HG03558 (cell line): ENCODE data around the gene IGF1R.

Experiments used
- ATAC-seq: cut with Tn5 transposase; IDR thresholded peaks from one replicate; pipeline ENCODE4 v1.9.1; 2021; ENCODE audit warnings: moderate number of reproducible peaks; ENCODE audit not compliant: unreplicated experiment; ENCODE audit errors: extremely low read depth

The IGF1R gene

DNA sequence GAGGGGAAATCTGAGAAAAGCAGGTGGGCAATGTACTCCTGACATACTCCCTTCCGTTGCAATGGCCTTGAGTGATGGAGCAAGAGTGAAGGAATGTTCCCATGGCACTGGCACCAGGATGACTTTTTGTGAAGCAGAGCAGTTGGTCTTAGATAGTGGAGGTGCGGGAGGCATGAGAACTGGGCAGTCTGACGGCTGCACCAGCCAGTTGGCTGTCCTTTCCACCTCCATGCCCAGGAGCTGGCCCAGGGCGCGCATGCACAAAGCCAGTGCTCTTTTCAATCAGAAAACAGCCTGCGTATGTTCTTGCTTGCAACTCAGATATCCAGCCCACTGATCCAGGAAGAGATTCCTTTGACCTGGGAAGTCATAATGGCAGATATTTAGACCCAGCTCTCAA, 222.4 kb downstream of the IGF1R start:
- ATAC-seq, result no peak

DNA sequence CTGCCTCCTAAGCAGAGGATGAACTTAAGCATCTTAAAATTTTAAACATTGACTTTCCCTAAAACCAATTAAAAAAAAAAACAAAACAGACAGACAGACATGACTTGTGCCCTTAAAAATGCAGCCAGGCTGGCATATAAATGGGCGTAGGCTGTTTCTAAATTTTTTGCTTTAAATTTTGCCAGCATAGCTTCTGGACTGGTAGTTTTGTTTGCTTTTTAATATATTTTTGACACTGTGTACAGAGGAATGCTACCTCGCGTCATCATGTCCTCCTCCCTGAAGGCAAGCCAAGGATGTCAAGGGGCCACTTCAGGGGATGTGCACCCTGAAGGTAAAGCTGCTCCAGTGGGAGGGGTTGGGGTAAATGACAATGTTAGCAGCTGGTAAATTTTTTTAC, 224.4 kb downstream of the IGF1R start:
- no peak for ATAC-seq

DNA sequence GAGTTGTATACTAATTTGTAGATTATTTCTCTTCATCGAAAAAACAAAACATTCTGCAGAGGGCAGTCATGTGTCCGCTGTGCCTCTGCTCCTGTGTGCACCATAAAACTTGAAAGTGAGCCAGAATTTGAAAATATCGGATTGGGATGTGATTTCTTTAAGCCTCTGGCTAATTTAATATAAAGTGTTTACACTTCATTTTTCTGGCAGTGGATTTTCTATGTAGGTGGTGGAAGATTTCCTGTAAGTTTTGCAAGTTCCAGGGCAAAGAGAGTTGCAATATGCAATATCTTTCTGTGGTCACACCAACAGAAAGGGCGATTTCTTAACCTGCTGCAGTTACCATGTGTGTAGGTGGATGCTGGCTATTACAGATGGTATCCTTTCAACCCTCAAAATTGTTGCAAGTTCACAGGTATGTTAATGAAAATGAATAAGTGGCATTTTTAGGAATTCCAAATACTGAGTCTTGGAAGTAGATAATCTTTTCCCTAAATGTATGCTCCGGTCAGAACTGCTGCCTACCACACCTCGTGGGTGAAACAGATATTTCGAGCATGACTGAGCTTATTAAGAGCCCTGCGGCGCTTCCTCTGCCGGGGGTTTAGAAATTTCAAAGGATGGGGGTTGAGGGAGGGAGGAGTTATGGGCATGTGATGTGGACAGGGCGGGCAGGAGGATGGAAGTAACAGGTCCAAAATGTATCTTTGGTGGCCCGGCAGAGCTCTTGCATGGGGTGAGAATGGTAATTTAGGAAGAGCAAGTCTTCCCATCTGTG, 225.3 kb downstream of the IGF1R start:
- ATAC-seq, result no peak

DNA sequence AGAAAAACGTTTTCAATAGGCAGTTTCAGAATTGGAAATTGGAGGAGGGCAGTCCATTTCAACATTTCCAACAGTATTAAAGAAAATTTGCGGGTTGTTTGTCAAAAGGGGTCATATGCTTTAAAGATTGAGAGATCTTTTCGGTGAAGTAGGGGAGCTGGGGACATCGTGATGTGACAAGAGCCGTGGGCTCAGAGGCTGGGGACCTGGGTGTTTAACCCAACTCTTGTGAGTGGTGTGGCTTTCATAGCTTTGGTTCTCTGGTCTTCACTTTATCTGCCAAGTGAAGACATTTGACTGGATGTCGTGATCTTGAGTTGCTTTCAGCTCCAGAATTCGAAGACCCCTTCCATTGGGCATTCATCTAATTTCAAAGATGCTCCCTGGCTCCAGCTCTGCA, 226.0 kb downstream of the IGF1R start:
- ATAC-seq, result no peak

DNA sequence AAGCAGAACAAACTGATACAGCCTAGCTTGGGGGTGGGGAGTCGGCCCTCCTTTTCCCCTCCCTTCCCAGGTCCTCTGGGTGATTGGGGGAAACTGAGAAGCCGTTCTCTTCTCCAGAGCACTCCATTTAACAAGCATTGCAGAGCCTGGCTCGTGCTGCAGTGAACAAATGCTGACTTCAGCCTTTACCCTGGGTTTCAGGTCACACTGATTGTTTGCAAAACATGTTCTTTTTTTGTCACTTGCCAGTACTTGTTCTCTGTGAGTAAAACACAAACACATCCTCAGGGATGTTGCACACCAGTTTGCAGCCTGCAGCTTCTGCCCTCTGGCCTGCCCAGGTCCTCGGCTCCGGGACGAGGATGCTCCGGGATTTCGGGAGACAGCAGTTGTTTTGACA, 226.4 kb downstream of the IGF1R start:
- no peak for ATAC-seq

DNA sequence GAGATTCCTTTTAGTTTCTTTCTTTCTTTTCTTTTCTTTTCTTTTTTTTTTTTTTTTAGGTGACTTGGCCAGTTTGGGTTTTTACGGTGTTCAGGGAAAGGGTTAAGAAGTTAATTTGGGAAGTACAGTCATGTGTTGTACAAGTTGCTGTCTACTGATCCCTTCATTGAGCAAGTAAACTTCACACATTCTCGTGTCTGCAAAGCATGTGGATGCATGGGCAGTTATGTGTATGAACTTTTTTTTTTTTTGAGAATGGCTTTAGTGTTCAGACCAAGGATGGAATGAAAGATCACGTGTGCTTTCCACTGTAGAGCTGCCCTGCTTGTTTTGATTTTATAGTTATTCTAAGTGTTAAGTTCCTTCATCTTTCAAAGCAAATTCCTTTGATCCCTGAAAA, 227.0 kb downstream of the IGF1R start:
- no peak for ATAC-seq

DNA sequence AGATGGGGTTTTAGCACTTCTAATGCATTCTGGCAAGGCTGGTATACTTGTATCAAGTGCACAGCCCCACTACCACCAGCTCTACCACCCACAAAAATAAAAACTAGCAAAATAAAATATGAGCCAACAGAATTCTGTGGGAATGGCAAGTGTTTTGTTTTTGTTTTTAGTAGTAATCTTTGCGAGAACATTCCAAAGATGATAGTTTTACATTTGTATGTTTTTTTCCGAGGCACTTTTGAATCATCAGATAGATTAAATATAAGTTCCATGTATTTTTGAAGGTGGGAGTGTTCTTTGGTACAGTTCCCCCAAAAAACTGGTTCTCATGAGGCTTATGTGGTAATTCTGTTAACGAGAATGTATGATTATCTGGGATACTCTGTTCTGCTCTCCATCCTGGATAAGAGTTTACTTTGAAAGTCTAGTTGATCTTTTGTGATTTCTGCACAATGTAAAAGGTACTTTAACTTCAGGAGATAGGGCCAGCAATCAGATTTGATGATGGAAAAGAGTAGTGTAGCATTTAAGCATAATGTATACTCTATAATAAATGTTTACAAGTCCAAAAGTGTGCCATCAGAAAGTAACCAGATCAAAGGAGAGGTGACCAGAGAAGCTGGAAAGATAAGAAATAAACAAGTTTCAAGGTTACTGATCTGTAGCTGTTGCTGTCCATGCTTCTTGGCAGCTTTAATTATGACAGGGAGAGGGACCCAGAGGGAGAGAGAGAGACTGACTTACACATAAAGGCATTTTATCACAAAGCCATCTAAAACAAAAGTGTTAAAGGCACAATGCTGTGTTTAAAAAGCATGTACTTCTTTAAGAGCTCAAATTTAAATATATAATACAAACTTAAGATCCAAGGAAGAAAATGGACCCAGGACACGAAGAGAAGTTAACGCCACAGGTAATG, 228.4 kb downstream of the IGF1R start:
- no peak for ATAC-seq

DNA sequence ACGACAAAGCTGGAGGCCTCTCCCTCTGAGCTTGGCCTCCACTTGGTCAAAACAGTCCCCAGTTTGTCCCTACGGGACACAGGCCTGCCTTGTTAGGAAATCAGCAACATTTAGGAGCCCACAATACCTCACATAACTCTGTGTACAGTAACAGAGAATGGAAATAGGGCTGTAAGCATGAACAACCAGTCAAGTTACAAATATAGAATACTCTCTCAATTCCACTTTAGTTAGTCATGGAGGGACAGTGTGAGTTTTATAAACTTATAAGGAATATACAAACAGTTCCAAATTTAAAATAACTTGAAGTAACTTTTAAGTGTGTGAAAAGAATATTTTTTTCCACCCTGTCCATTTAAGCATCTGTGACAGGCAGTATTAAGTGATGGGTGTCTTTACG, 229.8 kb downstream of the IGF1R start:
- no peak for ATAC-seq

DNA sequence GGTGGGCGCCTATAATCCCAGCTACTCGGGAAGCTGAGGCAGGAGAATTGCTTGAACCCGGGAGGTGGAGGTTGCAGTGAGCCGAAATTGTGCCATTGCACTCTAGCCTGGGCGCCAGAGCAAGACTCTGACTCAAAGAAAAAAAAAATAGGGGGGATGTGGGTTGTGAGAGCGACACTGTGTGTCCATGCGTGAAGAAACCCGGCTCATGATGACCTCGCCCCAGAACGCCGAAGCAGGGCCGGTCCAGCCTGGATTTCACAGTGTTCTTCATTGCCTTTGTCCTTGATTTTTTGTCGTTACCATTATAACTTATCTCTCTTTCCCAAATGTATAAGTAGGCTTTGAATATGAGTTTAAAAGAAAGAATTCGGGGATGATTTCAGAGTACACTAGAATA, 230.5 kb downstream of the IGF1R start:
- ATAC-seq, result no peak

DNA sequence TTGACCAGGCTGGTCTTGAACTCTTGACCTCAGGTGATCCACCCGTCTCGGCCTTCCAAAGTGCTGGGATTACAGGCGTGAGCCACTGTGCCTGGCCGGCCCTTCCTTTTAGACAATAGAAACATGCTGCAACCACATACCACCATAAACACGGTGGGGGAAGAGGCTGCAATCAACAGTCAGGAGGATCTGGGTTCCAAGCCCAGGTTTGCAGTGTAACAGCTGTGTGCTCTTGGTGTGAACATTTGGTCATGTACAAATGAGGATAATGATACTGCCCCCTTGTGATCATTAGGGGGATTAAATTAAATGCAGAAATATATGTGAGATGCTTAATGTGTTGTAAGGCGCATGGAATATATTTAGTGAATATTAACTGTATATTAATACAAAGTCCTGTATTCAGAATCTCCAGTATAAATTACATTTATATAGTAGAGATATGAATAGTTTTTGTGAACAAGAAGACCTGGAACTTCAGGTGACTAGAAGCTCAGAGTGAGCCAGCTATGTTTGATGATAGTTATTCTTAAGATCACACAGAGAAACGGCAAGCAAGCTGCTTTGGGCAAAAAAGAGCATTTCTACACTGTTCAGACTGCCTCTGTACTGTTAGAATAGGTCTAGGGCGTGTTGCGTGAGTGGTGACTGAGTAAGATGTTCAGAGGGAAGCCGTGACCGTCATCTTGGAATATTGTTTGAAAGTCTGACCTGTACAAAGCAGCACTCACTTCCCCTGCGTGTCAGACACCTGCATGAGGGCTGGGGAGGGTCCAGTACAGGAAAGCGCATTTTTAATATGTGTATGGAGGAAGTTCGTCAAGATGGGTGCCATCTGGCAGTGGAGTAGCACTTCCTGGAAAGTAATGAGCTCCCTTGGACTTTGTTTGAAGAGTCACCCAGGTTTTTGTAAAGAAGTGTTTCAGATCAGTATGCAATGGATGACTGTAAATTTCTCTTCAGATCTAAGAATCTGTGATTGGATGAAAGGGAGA, 233.5 kb downstream of the IGF1R start:
- no peak for ATAC-seq

DNA sequence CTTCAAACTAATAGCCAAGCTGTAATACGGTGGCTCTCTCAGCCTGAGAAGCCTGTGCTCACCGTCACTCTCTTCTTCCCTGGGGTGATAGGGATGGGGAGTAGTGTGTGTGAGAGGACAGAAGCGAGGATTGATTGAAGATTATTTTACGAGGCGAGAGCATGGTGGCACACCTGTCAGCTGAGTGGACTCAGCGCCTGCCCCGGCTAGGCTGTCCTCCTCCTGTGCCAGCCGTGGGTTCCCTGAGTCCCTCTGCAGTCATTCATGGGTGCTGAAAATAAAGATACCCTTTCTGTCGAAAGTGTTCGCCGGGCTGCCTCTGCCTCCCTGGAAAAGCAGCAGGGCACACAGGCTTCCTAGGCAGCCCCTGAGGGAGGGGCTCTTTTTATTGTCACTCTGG, 235.1 kb downstream of the IGF1R start:
- ATAC-seq, result no peak

DNA sequence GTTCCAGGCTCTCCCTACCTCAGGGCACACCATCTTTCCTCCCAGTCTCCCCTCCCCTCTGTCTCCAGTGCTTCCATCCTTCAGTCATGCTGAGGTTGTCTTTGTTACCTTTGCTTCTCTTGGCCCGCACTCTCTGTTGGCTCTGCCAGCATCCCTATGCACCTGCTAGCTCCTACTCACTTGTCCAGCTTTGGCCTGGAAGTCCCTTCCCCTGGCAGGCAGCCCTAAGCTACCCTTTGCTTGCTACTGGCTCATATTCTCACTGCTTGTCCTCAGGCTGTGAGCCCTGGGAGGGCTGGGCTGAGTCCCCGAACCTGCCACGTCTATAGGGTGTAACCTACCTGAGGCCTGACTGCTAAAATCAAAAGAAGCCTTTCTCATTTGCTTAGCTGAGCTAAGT, 236.6 kb downstream of the IGF1R start:
- ATAC-seq, result no peak

DNA sequence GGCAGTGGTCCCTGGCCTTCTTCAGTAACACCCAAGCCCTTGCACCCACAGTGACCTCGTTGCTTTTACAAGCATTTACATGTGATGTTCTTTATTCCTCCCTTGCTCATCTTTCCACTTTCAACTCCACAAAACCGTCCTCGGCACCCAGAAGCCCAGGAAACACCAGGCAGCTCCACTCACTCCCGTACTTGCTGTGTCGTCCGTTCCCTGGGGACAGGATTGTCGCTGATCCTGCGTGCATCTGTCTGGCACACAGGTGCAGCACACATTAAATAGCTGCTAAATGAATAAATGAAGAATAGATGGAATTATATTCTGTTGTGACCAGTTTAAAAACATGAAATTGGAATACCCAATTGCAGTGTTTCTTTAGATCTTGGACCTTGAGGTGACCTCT, 239.6 kb downstream of the IGF1R start:
- ATAC-seq, result no peak

DNA sequence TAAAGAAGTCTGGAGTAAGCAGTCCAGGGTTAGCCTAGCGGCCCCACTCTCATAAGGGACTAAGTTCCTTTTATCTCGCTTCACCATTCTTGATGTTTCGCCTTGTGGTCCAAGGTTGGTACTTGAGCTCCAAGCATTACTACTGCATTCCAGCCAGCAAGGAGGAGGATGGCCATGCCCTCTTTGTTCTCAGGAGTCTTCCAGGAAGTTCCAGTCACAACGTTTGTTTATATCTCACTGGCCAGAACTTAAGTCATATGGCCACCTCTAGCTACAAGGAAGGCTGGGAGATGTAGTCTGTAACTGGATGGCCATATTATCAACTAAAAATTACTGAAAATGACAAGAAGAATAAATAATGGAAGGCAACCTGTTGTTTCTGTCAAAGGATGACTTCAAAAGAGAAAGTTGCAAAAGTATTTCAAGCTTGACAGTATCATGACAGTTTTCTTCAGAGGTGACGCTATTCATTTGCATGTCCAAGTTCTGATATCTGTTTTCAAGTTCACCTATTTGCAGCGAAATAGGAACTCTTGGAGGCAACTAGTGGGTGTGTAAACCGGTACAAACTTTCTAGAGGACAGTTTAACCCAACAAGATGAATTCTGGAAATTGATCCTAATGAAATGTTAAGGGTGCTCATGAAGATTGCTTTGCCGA, 240.6 kb downstream of the IGF1R start:
- no peak for ATAC-seq

DNA sequence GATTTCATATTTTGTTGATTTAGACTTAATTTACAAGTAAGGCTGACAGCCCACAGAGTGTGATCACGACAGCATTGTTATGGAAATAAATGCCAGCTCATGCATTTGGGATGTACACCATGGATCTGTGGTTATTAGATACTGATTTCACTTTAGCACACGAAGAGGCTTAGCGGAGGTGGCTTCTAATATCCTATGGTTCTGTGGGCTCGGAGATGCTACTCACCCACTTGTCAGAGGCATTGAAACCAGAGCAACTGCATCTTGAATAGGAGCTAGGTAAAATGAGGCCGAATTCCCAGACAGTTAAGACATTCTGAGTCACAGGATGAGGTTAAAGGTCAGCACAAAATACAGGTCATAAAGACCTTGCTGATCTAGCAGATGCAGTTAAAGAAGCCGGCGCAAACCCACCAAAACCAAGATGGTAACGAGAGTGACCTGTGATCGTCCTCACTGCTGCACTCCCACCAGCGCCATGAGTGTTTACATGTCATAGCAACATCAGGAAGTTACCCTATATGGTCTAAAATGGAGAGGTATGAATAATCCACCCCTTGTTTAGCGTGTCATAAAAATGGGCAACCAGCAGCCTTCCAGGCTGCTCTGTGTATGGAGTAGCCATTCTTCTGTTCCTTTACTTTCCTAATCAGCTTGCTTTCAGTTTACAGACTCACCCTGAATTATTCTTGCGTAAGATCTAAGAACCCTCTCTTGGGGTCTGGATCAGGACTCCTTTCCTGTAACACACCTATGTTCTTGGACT, 241.8 kb downstream of the IGF1R start:
- ATAC-seq, result no peak

DNA sequence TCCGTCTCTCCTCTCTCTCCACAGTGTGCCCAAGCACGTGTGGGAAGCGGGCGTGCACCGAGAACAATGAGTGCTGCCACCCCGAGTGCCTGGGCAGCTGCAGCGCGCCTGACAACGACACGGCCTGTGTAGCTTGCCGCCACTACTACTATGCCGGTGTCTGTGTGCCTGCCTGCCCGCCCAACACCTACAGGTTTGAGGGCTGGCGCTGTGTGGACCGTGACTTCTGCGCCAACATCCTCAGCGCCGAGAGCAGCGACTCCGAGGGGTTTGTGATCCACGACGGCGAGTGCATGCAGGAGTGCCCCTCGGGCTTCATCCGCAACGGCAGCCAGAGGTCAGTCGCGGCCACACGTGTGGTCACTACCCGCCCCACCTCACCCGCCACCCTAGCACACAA, 243.0 kb downstream of the IGF1R start:
- ATAC-seq, result no peak

DNA sequence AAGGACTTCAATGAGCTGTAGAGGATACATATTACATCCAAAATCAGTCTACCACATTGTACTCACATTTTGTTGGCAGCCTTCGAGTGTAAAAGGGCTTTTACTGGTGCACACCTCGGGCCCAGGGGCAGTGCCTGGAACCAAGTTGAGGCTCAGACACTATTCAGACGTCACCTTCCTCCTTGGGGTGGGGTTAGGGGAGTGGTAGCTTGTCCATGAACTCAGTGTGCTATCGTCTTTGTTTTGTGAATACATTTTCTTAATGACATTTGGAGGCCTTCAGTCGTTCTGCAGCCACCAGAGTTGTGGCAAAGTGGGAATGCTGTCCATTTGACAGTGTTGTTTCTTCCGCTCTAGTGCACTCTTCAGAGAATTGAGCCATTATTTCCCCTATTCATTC, 245.1 kb downstream of the IGF1R start:
- no peak for ATAC-seq

DNA sequence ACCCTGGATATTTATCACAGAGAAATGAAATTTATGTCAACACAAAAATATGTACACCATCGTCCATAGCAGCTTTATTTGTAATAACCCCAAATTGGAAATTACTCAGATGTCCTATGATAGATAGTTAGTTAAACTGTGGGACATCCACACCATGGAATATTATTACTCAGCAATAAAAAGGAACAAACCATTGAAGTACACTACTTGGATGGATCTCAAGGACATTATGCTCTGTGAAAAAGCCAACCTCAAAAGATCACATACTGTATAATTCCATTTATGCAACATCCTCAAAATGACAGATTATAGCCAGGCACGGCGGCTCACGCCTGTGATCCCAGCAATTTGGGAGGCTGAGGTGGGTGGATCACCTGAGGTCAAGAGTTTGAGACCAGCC, 246.0 kb downstream of the IGF1R start:
- ATAC-seq, result no peak

DNA sequence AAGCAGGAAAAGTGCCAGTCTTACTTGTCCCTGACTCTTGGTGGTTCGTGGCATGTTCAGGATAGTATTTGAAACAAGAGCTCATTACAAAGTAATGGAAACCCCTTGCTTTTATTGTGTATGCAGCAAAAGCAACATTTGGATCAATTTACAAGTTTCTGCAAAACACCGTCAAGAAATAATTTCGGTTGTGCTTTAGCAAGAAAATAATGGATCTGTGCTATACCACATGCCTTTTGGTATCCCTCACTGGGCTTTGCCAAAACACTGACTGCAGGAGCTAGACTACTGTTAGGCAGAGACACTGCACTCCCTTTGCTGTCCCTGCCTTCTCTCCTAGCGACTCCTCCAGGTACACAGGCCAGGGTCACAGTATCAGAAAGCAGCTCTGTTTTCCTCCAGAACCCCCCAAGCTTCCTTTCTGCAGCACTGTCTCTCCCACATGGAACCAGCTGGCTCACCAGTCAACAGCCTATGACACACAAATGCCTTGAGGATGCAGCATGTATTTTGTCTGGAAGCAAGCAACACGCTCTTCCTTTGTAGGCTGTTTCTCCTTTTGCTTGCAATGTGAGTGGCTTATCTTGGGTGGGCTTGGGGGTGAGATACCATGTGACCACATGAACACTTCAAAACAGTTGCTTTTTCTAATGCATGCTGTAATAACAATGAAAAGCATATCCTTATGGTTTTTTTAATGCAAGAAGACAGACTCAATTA, 247.8 kb downstream of the IGF1R start:
- ATAC-seq, result no peak
